NCI-H345 treated with DMSO at 0.1 percent for 48 hours (cell line): Measurements from ENCODE around the gene ARHGAP22.
A peak's percentile ranks its signal among the peaks of the same experiment; 100 is the strongest.

ENCODE experiments used
- DNase-seq: peaks from one replicate; lab custom pipeline; 2025; ENCODE audit not compliant: unreplicated experiment; lab: John Stamatoyannopoulos, UW

The ARHGAP22 gene

DNA sequence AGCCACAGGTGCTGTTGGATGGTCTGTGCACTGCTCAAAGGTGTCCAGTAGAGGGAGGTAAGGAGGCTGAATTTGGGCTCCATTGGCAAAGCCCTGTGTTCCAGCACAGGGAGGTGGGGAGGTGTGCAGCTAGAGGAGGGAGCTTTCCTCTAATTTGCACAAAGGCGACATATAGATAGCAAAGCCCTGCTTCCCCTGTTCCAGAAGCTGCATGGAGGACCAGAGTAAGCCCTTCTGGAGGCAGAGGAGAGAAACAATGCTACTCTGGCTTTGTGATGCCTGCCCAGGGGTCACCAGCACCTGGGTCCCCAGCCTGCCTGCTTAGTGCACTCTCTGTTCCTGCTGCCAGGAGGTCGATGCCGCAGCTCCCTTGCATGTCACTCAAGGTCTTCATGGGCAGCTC lies 3.4 kb upstream of the ARHGAP22 start:
- no peak for DNase-seq

DNA sequence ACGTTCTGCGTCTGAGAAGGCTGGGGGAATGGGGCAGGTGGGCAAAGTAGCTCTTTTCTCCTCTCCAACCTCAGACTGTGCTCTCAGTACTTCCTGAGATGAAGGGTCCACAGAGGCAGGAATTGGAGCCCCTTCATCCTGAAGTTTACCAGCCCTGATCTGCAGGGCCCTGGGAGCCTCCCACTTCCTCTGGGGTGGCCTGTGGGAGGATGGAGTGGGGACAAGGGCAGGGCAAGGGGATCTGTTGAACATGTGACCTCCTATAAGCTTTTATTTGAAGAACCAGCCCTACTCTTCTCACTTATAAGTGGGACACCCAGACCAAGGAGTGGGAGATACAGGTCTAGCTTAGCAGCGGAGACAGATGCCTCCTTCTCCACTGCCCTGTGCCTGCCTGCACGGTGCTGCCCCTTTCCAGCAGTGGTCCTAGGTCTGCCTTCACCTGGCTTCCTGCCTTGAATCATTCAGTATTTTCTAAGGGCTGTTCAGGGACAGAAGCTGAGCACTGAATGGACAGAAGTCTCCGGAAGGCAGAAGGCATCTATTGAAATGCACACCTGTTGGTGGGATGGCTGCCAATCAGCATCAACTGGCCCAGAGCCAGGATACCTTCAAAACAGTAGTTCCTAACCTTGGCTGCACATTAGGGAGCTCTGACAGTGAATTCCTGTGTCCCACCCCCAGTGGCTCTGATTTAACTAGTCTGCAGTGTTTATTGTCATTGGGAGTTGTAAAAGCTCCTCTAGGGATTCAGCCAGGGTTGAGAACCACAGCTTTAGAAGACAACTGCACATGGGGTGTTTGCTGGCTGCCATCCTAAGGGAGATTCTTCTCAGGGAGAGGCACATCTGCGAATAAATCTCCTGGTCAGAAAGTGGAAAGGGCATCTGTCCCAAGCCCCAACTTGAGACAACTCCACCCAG lies 2.7 kb upstream of the ARHGAP22 start:
- DNase-seq = peak; percentile 64

DNA sequence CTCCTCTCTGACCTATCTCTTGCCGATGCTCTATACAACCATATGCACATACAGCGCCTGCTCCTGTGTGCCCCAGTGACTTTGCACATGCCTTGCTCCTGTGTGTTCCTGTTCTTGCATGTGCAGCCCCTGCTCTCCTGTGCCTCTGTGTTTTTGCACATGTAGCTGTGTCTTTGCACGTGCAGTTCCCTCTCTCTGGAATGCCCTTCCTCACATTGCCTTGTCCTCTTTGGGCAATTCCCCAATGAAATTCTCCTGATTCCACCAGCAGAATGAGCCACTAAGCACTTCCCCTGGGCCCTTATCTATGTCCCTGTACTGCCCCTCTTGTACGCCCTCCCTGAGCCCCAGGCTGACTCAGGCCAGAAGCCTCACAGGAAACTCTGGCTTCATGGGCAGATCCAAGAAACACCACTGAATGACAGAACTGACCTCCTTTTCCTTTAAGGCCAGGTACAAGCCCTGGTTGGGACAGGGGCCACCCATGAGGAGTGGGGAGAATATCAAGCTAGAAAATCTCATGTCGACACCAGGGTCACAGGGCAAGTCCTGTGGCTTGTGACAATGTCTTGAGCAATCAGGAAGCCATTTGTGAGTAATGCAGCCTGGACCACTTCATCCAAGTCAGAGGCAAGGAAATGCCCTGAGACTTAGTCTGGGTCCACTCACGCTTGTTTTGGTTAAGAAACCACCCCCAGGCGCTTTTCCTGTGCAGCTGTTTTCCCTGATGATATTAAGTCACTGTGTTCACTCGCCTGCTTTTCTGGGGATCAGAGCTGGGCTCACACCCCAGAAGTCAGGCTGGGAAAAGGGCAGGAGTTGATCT lies 1.9 kb upstream of the ARHGAP22 start:
- DNase-seq = no peak

DNA sequence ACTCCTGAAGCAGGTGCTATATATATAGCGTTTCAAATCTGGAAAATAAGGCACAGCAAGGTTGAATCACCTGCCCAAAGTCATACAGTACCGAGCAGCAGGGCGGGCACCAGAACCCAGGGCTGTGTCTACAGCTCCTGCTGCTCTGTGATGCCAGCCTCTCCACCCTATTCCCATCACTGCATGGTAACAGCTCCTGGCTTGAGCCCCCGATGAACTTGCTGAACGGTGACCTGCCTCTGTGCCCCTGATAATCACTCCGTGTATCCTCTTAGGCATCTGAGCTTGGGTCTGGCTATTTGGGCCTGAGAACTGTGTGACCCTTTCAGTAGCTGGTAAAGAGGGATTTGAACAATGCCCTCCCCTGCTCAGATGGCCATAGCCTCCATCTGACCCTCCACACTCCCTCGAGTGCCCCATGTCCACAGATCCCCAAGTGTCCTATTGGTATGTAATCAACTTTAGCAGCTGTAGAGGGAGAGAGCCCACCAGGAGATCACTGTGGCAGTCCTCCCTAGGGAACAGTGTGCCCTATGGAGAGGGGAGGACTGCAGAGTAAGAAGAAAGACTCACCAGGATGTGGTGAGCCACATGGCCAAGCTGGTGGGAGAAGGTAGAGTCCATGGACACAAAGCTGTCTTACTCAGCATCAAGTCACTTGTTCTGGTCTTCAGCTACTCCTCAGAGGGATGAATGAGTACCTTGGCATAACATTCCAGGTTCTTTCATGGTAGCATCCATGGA lies 1.1 kb upstream of the ARHGAP22 start:
- DNase-seq = no peak

DNA sequence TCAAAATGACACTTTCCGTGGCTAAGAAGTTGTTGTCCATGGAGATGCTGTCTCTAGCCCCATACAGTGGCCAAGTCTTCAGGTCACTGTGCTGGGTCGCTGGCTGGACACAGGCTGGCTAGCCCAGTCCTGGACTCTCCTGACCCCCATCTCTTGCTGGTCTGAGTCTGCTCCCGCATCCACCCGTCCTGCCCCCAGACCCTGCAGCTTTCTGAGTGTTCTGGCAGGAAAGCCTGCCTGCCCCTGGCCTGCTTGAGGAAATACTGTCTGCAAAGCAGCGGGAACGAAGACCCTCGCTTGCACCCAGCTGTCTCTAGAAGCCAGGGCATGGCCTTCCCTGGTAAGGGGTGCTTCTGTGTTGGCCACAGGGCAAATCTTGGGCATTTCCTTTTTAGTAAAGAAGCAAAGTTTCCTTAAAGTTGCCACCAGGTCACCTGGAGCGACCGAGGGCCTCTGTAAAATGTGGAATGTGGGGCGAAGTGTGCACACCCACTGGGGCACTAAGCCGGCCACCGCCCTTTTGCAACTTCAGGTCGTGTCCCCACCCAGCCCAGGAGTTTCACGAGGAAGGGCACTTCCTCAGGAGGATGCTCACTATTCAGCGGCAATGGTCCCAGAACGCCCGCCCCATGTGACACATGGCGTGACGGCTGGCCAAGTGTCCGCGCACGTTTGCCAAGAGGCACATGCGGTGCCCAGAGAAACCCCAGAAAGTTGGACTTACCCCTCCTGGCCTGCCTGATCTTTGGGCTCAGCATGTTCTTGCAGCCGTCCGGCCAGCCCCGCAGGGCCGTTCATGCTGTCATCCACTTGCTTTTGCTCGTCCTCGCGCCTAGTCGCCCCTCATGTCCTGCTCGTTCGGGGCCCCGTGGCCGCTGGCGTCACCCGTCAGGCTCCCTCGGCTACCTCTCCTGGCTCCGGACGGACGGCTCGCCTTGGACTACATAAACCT lies 558 bp downstream of the ARHGAP22 start:
- DNase-seq = no peak

DNA sequence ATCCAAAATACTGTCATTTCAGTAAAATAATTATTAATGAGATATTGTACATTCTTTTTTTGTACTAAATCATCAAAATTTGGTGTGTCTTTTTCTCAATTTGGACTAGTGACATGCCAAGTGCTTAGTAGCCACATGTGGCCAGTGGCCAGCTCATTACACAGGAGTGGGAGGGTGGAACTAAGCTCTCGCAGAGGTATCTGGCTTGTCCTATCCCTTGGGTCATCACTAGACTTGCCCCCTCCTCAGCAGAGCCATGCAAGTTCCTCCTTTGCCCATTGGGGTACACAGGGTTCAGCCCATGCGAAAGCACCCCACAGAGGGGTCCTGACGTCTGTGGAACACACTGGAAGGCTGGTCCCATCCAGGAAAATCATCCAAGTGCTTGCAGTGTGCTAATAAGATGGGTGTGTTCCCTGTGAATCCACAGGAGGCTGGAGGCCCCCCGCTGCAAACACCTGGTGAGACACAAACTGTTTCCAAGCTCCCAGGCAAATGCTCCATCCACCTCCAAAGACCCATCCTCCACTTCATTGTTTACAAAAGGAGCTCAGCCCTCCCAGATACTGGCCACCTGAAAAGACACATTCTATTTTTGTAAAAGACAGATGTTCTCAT lies 1.3 kb downstream of the ARHGAP22 start:
- peak; percentile 56 for DNase-seq

DNA sequence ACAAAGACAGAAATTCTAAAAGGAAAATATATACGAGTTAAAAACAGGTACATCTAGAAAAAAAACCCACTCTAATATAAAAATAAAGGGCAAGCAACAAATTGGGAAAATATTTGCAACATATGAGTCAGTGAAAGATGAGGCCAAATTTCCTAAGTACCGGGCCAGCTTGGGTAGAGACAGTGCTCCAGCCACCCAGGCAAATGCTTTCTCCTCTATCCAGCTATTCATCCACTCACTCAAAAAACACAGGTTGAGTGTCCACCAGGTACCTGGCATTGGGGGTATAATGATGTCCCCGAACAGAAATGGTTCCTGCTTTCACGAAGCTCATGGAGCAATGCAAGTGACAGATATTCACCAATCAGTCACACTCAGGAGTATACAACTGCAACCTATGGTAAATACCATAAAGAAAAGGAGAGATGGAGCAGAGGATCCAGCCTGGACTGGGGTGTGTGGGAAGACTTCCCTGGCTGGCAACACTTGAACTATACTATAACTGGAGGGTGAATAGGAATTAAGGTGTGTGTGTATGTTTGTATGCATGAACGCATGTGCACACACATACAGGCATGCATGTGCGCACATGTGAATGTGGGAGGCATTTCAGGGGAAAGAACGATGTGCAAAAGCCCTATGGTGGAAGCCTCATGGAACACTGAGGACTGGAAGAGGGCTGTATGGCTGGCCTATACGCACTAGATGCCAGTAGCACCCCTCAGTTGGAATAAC lies 2.3 kb downstream of the ARHGAP22 start:
- DNase-seq = no peak

DNA sequence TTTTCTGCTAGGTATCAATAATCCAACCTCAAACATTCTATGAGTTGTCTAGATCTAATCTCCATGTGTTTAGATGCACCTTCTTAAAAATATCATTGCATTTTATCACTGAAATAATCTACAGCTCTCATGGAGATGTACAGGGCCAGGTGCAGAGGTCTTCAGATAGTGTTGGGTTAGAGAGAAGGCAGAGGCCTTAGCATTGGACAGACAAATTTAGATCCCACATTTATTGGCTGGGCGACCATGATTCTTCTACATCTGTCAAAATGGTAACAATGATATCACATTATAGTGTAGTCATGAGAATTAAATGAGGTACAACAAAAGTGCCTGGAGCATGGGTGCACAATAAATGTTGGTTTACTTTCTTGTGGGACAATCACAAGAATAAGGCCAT lies 3.1 kb downstream of the ARHGAP22 start:
- DNase-seq = no peak

DNA sequence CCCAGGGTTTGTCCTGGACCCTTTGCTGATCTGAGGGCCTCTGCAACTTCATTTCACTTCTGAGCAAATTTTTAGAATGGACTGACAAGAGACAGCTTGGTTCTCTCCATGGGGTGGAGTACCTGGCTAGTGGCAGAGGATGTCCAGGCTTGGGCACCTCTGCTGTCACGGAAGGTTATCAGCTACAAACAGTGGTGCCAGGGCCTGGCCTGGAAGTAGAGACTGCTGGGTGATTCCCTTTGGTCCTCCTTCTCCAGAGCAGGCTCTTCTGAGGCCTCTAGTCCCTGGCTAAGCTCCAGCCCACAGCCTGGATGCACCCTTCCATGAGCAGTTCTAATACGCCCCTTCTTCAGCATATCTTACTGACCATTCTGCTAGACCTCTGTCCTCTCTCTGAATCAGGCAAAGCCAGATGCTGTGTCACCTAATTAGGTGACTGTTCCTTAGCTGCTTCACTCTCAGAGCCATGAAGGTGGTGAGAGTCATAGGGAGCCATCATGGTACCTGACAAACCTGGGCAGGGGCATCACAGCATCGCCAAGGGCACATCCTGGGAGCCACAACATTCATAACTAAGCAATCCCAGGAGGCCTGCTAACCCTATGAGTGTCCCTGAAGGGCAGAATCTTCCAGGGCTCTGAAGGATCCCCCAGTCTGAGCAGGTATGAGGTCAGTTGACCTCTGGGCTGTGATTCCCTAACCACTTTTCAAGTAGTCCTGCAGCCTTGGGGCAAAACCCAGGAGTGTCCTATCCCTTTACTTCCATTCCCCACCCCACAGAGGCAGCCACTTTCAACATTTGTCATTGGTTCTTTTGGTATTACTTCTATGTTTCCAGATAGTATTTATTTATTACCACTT lies 4.0 kb downstream of the ARHGAP22 start:
- no peak for DNase-seq

DNA sequence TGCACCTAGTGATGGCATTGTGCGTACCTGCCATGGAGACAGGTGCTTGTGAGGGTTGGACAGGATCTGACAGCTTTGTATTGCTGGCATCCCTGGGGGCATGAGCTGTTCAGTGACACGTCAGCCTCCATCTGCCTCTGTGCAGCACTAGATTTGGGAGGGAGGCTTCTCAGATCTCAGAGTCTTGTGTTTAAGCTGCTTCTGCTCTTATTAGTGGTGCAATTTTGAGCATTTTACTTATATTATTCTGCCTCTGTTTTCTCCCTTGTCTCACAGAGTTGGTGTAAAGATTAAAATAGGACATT lies 5.1 kb downstream of the ARHGAP22 start:
- DNase-seq = peak; percentile 43

DNA sequence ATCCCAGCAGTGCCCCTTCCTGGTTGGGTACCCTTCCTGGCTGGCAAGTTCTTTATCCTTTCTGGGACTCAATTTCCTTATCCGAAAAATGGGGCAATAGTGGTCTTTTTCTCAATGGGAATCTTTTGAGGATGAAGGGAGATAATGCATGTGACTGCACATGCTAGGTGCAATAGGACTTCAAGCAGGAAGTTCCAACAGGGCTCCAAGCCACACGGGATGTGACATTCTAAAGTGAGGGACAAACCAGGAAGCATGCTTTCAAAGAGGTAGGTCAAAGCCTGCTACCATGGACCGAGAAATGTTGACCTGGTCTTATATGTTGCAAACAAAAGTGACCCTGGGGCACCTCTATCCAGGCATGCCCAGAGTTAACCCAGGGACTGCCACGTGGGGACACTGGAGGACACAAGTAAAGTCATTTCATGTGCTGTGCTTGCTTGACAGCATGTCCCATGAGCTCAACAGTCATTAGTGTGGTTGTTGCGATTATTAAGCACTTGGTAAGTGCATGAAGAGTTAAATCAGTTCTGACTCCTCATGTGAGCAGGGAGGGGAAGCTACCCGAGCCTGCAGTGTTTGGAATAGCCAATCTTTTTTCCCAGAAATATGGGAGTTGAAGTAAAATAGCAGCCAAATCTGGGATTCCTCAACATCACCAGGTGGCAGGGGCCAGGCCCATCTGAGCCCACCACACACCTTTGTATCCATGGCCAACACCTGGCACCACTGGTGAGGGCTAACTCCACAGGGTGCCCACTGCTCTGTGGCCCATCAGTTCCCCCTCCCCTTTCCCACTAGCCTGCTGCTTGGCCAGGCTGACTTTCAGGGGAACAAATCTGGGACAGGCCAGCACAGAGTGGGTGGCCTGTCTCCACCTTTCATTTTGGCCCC lies 5.7 kb downstream of the ARHGAP22 start:
- no peak for DNase-seq

DNA sequence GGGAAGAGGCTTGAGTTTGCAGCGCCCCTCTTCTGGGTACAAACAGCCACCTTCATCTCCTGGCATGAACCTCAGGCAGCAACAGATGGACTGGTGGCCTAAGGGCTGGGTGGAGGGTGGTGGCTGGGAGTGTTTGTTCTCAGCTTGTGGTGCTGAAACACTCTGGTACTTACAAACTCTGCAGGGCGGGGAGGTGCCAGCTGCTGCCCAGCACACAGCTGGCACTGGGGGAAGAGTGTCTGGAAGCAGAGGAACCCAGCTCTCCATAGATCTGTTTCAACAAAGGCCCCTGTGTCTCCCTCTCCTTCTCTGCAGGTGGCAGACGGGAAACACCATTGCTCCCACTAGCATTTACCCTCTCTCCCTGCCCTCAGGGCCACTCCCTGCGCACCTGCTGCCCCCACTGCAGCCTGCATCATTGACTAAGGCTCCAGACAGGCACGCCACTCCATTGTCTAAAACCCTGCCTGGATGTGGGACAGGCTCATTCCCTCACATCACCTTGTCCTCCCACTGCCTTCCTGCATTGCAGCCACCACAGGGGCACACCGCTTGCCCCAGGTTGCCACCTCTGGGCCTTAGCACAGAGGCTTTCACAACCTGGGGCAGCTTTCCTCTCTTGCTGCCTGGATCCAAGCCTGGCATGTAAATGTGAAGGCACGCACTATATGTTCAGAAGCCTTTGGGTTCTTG lies 6.5 kb downstream of the ARHGAP22 start:
- DNase-seq = peak; percentile 87

DNA sequence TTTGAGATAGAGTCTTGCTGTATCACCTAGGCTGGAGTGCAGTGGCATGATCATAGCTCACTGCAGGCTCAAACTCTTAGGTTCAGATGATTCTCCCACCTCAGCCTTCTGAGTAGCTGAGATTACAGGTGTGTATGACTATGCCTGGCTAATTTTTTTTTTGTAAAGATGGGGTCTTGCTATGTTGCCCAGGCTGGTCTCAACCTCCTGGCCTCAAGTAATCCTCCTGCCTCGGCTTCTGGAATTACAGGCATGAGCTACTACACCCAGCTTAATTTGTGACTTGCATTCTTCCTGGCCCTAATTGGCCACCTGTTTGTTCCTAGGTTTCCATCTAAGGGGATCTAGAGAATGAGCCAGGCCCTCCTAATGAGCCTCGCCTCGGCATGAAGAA lies 9.3 kb downstream of the ARHGAP22 start:
- no peak for DNase-seq

DNA sequence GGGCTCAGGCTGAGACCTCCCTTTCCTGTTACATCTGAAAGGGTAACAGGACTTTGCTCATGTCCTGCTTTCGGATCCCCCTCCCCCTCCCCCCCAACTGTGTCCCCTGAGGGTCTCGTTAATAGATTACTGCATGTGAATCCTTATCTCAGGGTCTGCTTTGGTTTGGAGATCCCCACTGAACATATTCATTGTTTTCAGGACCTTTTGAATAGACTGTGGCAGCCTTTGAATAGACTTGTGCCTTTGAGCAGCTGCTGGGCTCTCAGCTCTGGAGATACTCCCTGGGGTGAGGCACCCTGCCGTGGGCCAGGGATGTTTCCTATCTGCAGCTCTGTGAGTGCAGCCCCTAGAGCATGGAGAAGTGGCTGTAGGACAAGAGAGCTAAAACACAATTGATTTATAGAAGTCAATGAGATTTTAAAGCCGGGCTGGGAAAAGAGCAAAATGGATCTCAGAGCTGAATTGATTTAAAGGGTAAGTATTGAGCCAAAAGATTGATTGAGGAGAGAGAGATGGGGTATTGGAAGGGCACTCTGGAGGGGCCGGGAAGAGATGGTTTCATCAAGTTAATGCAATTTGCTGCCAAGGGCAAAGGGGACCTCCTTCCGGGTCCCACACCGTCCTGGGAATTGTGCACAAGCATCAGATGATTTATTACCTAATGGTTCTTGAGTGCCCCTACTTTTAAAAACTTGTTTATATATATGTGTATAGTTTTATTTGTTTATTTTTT lies 9.9 kb downstream of the ARHGAP22 start:
- peak; percentile 88 for DNase-seq

DNA sequence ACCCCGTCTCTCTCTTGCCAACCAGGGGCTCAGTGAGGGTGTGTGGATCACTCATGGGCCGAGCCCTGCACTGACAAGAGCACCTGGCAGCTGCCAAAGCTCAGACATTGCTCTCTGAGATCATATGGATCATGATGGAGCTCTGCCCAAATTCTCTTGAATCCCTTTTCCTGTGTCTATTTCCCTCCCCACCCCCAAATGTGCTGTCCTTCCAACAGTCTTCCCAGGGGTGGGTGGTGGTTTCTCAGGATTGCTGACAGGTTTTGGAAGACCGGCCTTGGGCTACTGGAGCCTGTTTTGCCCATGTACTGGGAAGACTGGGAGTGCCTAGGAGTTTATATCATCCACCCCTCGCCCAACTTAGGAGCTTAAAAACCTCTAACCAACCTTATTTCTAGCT lies 10.5 kb downstream of the ARHGAP22 start:
- DNase-seq = no peak

DNA sequence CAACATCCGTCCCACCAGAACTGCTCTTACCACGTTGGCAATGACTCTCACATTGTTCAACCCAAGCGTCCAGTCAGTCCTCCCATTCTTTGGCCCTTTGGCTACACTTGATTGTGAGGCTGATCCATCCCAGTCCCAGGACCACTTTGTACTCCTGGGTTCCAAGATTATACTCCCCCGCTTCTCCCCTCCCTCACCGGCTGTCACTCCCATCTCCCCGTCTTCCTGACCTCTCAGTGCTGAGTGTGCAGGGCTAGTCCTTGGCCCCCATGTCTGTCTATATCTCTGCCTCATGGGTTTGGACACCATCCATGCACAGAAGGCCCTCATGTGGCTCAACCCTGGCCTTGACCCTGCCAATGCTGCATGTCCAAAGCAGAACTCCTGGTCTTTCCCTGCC lies 12.5 kb downstream of the ARHGAP22 start:
- DNase-seq = no peak
